Measurements from ENCODE around the gene TAAR8. TPM values are rescaled to one million over a fixed set of nuclear protein-coding genes. Genes with fewer than 3 reads are reported as not detected.

Gene TAAR8
- total and polyA plus RNA-seq, 2 experiments from 2014 or later, result not detected

DNA sequence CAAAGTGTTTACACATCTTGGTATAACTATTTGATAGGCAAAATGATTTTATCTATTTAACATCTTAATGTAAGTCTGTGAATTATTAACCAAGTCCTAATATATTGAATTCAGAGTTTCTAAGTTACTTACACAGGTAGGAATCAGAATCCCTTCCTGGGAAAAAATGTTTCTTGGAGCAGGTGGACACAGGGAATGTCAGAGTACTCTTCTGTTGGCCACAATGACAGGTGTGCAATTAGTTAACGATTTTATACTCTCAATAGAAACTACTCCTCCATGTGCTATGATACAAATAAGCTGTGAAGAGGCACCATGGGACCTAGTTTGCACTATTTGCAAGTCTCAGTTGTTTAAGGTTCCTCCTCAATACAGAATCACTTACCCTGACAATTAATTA, 37.9 kb downstream of the TAAR8 start:
- Mint-ChIP-seq H3K36me3 (ENCODE audit: low read depth) (no peaks in the 10 kb centered on the region), H3K27me3 (ENCODE audit: insufficient read depth, low read depth, poor library complexity) (peaks cover 2% of the 10 kb centered on the region), H3K27ac (no peak overlapping the region), H3K9me3 (no peaks in the 10 kb centered on the region), H3K4me1 (no peaks in the 10 kb centered on the region), H3K4me3 (no peak overlapping the region)
- Histone ChIP-seq H3K9me2 (ENCODE audit: insufficient read depth) (no peaks in the 10 kb centered on the region), H3K4me2 (no peak overlapping the region), H3K4me1 (ENCODE audit: insufficient read depth) (no peaks in the 10 kb centered on the region), H3K4me3 (no peak overlapping the region), H3K79me2 (replicated peaks; ENCODE audit: insufficient read depth) (no peaks in the 10 kb centered on the region), H3K27me3 (ENCODE audit: insufficient read depth) (no peaks in the 10 kb centered on the region), H3K27ac (ENCODE audit: low read depth) (no peak overlapping the region), H3F3A (replicated peaks; ENCODE audit: low read depth) (no peaks in the 10 kb centered on the region), H2AFZ (no peak overlapping the region), H3K36me3 (ENCODE audit: insufficient read depth) (no peaks in the 10 kb centered on the region), H4K20me1 (replicated peaks; ENCODE audit: insufficient read depth) (no peaks in the 10 kb centered on the region)
- DNase-seq (ENCODE audit: low spot score) (no peak), ATAC-seq (no peak)
- TF ChIP-seq EZH2 (IDR thresholded peaks at IDR 0.05; ENCODE audit: low read depth, unreplicated experiment) (no peak), NANOG (IDR thresholded peaks at IDR 0.05; ENCODE audit: borderline replicate concordance) (no peak), JUNB (IDR thresholded peaks at IDR 0.05; ENCODE audit: unreplicated experiment) (no peak), POLR2AphosphoS5 (IDR thresholded peaks at IDR 0.05; ENCODE audit: low read depth) (no peak), ZNF331 (CRISPR knock-in tag; IDR thresholded peaks at IDR 0.05; ENCODE audit: low read depth) (no peak), EZH2phosphoT487 (IDR thresholded peaks at IDR 0.05; ENCODE audit: unreplicated experiment) (no peak), CREB1 (CRISPR knock-in tag; IDR thresholded peaks at IDR 0.05; ENCODE audit: low read depth) (no peak), STAT1 (IDR thresholded peaks at IDR 0.05; ENCODE audit: unreplicated experiment) (no peak), ZNF114 (CRISPR knock-in tag; IDR thresholded peaks at IDR 0.05) (no peak)
- TF ChIP-seq, protein P1, sequence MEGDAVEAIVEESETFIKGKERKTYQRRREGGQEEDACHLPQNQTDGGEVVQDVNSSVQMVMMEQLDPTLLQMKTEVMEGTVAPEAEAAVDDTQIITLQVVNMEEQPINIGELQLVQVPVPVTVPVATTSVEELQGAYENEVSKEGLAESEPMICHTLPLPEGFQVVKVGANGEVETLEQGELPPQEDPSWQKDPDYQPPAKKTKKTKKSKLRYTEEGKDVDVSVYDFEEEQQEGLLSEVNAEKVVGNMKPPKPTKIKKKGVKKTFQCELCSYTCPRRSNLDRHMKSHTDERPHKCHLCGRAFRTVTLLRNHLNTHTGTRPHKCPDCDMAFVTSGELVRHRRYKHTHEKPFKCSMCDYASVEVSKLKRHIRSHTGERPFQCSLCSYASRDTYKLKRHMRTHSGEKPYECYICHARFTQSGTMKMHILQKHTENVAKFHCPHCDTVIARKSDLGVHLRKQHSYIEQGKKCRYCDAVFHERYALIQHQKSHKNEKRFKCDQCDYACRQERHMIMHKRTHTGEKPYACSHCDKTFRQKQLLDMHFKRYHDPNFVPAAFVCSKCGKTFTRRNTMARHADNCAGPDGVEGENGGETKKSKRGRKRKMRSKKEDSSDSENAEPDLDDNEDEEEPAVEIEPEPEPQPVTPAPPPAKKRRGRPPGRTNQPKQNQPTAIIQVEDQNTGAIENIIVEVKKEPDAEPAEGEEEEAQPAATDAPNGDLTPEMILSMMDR (conservative IDR thresholded peaks at IDR 0.05; ENCODE audit: low read depth in 2 of 2), result no peak
- TF ChIP-seq, protein P2, sequence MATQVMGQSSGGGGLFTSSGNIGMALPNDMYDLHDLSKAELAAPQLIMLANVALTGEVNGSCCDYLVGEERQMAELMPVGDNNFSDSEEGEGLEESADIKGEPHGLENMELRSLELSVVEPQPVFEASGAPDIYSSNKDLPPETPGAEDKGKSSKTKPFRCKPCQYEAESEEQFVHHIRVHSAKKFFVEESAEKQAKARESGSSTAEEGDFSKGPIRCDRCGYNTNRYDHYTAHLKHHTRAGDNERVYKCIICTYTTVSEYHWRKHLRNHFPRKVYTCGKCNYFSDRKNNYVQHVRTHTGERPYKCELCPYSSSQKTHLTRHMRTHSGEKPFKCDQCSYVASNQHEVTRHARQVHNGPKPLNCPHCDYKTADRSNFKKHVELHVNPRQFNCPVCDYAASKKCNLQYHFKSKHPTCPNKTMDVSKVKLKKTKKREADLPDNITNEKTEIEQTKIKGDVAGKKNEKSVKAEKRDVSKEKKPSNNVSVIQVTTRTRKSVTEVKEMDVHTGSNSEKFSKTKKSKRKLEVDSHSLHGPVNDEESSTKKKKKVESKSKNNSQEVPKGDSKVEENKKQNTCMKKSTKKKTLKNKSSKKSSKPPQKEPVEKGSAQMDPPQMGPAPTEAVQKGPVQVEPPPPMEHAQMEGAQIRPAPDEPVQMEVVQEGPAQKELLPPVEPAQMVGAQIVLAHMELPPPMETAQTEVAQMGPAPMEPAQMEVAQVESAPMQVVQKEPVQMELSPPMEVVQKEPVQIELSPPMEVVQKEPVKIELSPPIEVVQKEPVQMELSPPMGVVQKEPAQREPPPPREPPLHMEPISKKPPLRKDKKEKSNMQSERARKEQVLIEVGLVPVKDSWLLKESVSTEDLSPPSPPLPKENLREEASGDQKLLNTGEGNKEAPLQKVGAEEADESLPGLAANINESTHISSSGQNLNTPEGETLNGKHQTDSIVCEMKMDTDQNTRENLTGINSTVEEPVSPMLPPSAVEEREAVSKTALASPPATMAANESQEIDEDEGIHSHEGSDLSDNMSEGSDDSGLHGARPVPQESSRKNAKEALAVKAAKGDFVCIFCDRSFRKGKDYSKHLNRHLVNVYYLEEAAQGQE (IDR thresholded peaks at IDR 0.05; ENCODE audit: unreplicated experiment), result no peak
- TF ChIP-seq, protein P3, sequence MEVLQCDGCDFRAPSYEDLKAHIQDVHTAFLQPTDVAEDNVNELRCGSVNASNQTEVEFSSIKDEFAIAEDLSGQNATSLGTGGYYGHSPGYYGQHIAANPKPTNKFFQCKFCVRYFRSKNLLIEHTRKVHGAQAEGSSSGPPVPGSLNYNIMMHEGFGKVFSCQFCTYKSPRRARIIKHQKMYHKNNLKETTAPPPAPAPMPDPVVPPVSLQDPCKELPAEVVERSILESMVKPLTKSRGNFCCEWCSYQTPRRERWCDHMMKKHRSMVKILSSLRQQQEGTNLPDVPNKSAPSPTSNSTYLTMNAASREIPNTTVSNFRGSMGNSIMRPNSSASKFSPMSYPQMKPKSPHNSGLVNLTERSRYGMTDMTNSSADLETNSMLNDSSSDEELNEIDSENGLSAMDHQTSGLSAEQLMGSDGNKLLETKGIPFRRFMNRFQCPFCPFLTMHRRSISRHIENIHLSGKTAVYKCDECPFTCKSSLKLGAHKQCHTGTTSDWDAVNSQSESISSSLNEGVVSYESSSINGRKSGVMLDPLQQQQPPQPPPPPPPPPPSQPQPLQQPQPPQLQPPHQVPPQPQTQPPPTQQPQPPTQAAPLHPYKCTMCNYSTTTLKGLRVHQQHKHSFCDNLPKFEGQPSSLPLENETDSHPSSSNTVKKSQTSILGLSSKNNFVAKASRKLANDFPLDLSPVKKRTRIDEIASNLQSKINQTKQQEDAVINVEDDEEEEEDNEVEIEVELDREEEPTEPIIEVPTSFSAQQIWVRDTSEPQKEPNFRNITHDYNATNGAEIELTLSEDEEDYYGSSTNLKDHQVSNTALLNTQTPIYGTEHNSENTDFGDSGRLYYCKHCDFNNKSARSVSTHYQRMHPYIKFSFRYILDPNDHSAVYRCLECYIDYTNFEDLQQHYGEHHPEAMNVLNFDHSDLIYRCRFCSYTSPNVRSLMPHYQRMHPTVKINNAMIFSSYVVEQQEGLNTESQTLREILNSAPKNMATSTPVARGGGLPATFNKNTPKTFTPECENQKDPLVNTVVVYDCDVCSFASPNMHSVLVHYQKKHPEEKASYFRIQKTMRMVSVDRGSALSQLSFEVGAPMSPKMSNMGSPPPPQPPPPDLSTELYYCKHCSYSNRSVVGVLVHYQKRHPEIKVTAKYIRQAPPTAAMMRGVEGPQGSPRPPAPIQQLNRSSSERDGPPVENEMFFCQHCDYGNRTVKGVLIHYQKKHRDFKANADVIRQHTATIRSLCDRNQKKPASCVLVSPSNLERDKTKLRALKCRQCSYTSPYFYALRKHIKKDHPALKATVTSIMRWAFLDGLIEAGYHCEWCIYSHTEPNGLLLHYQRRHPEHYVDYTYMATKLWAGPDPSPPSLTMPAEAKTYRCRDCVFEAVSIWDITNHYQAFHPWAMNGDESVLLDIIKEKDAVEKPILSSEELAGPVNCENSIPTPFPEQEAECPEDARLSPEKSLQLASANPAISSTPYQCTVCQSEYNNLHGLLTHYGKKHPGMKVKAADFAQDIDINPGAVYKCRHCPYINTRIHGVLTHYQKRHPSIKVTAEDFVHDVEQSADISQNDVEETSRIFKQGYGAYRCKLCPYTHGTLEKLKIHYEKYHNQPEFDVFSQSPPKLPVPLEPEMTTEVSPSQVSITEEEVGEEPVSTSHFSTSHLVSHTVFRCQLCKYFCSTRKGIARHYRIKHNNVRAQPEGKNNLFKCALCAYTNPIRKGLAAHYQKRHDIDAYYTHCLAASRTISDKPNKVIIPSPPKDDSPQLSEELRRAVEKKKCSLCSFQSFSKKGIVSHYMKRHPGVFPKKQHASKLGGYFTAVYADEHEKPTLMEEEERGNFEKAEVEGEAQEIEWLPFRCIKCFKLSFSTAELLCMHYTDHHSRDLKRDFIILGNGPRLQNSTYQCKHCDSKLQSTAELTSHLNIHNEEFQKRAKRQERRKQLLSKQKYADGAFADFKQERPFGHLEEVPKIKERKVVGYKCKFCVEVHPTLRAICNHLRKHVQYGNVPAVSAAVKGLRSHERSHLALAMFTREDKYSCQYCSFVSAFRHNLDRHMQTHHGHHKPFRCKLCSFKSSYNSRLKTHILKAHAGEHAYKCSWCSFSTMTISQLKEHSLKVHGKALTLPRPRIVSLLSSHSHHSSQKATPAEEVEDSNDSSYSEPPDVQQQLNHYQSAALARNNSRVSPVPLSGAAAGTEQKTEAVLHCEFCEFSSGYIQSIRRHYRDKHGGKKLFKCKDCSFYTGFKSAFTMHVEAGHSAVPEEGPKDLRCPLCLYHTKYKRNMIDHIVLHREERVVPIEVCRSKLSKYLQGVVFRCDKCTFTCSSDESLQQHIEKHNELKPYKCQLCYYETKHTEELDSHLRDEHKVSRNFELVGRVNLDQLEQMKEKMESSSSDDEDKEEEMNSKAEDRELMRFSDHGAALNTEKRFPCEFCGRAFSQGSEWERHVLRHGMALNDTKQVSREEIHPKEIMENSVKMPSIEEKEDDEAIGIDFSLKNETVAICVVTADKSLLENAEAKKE (CRISPR knock-in tag; IDR thresholded peaks at IDR 0.05), result no peak
- TF ChIP-seq, protein P4, sequence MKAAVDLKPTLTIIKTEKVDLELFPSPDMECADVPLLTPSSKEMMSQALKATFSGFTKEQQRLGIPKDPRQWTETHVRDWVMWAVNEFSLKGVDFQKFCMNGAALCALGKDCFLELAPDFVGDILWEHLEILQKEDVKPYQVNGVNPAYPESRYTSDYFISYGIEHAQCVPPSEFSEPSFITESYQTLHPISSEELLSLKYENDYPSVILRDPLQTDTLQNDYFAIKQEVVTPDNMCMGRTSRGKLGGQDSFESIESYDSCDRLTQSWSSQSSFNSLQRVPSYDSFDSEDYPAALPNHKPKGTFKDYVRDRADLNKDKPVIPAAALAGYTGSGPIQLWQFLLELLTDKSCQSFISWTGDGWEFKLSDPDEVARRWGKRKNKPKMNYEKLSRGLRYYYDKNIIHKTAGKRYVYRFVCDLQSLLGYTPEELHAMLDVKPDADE (IDR thresholded peaks at IDR 0.05), result no peak
